ES-I3 (cell line): ENCODE data around the gene CAPN15.

Experiments used
- H3K36me3 ChIP-seq: 2 replicates; pipeline ENCODE4 v1.6.1; 2013; ENCODE audit warnings: mild to moderate bottlenecking, low read length, control low read depth, moderate library complexity; ENCODE audit not compliant: insufficient read depth
- H3K4me1 ChIP-seq: 2 replicates; pipeline ENCODE4 v1.6.1; 2013; ENCODE audit warnings: mild to moderate bottlenecking, control low read depth, low read length; ENCODE audit not compliant: insufficient read depth
- H3K9ac ChIP-seq: 2 replicates; pipeline ENCODE4 v1.6.1; 2013; ENCODE audit warnings: low read depth, mild to moderate bottlenecking, low read length, moderate library complexity
- H3K9me3 ChIP-seq: 2 replicates; pipeline ENCODE4 v1.6.1; 2013; ENCODE audit warnings: mild to moderate bottlenecking, low read length, moderate library complexity; ENCODE audit not compliant: control insufficient read depth, insufficient read depth

CAPN15 gene

GRCh38 chr16:576823-577201 is 49.3 kb downstream of the CAPN15 start:
- no peak overlapping the region for H3K9ac ChIP-seq
- no peaks in the 10 kb centered on the region for H3K36me3 ChIP-seq
- no peaks in the 10 kb centered on the region for H3K9me3 ChIP-seq
- H3K4me1 ChIP-seq: no peaks in the 10 kb centered on the region

GRCh38 chr16:577796-578195 is 50.3 kb downstream of the CAPN15 start:
- Histone ChIP-seq H3K36me3 (no peaks in the 10 kb centered on the region), H3K4me1 (no peaks in the 10 kb centered on the region), H3K9ac (no peak overlapping the region), H3K9me3 (no peaks in the 10 kb centered on the region)

GRCh38 chr16:578232-578869 is 50.8 kb downstream of the CAPN15 start:
- H3K36me3 ChIP-seq: no peaks in the 10 kb centered on the region
- H3K9ac ChIP-seq: no peak overlapping the region
- peaks cover 4% of the 10 kb centered on the region; the same call in 1 of the 2 replicates for H3K4me1 ChIP-seq
- no peaks in the 10 kb centered on the region for H3K9me3 ChIP-seq

- Histone ChIP-seq H3K9me3 (no peaks in the 10 kb centered on the region), H3K4me1 (peaks cover 5% of the 10 kb centered on the region; the same call in 1 of the 2 replicates), H3K36me3 (no peaks in the 10 kb centered on the region), H3K9ac (no peak overlapping the region; the same call in 1 of the 2 replicates)
Measured at GRCh38 chr16:578870-579405, 51.4 kb downstream of the CAPN15 start.

GRCh38 chr16:580141-580945 is 52.8 kb downstream of the CAPN15 start:
- Histone ChIP-seq H3K36me3 (no peaks in the 10 kb centered on the region), H3K4me1 (peaks cover 5% of the 10 kb centered on the region; the same call in 1 of the 2 replicates), H3K9me3 (no peaks in the 10 kb centered on the region), H3K9ac (no peak overlapping the region)

- Histone ChIP-seq H3K9me3 (no peaks in the 10 kb centered on the region), H3K9ac (no peak overlapping the region), H3K4me1 (peaks cover 5% of the 10 kb centered on the region; the same call in 1 of the 2 replicates), H3K36me3 (no peaks in the 10 kb centered on the region)
Measured at GRCh38 chr16:580946-581498, 53.5 kb downstream of the CAPN15 start.

GRCh38 chr16:582218-582613 is 54.7 kb downstream of the CAPN15 start:
- Histone ChIP-seq H3K9me3 (no peaks in the 10 kb centered on the region), H3K36me3 (no peaks in the 10 kb centered on the region), H3K9ac (no peak overlapping the region), H3K4me1 (peaks cover 5% of the 10 kb centered on the region; the same call in 1 of the 2 replicates)

GRCh38 chr16:582614-583331 is 55.3 kb downstream of the CAPN15 start:
- Histone ChIP-seq H3K9ac (no peak overlapping the region), H3K9me3 (no peaks in the 10 kb centered on the region), H3K36me3 (no peaks in the 10 kb centered on the region), H3K4me1 (peaks cover 5% of the 10 kb centered on the region; the same call in 1 of the 2 replicates)

- H3K36me3 ChIP-seq: no peaks in the 10 kb centered on the region; the same call in 1 of the 2 replicates
- H3K9me3 ChIP-seq: no peaks in the 10 kb centered on the region
- H3K9ac ChIP-seq: peak overlapping the region; percentile 32; the same call in 1 of the 2 replicates
- H3K4me1 ChIP-seq: peaks cover 5% of the 10 kb centered on the region; the same call in 1 of the 2 replicates
Measured at GRCh38 chr16:583470-583814, 55.9 kb downstream of the CAPN15 start.

GRCh38 chr16:583815-584591 is 56.5 kb downstream of the CAPN15 start:
- H3K4me1 ChIP-seq: peaks cover 5% of the 10 kb centered on the region; the same call in 1 of the 2 replicates
- no peaks in the 10 kb centered on the region for H3K9me3 ChIP-seq
- H3K9ac ChIP-seq: peak overlapping the region; percentile 32; the same call in 1 of the 2 replicates
- H3K36me3 ChIP-seq: no peaks in the 10 kb centered on the region; the same call in 1 of the 2 replicates

GRCh38 chr16:585351-585750 is 57.8 kb downstream of the CAPN15 start:
- peaks cover 5% of the 10 kb centered on the region; the same call in 1 of the 2 replicates for H3K4me1 ChIP-seq
- H3K9ac ChIP-seq: no peak overlapping the region
- no peaks in the 10 kb centered on the region for H3K9me3 ChIP-seq
- H3K36me3 ChIP-seq: no peaks in the 10 kb centered on the region; the same call in 1 of the 2 replicates

- no peak overlapping the region for H3K9ac ChIP-seq
- no peaks in the 10 kb centered on the region; the same call in 1 of the 2 replicates for H3K36me3 ChIP-seq
- peaks cover 5% of the 10 kb centered on the region; the same call in 1 of the 2 replicates for H3K4me1 ChIP-seq
- no peaks in the 10 kb centered on the region for H3K9me3 ChIP-seq
Measured at GRCh38 chr16:586047-586644, 58.6 kb downstream of the CAPN15 start.
